LHCN-M2 (cell line): ENCODE data around the gene BCL11B. TPM values are rescaled to one million over a fixed set of nuclear protein-coding genes. Genes with fewer than 3 reads are reported as not detected.
A peak's percentile ranks its signal among the peaks of the same experiment; 100 is the strongest.

Experiments used
- DNase-seq: peaks from one replicate; pipeline ENCODE4 v3.0.0-alpha.2; 2012; ENCODE audit warnings: low read depth
- total RNA-seq: library from RNA; depleted of rRNA; stranded (reverse); fragments of >200 nt; gene quantifications from 2 replicates; pipeline ENCODE4 v1.2.3, GENCODE V29; 2014

Gene BCL11B
- total RNA-seq, 1 experiment from 2014 or later: not detected

GRCh38 chr14:99268810-99269707, 2.9 kb downstream of the BCL11B start:
- no peak for DNase-seq

GRCh38 chr14:99267837-99268781, 3.9 kb downstream of the BCL11B start:
- DNase-seq: no peak

GRCh38 chr14:99267381-99267780, 4.6 kb downstream of the BCL11B start:
- DNase-seq: no peak

GRCh38 chr14:99266181-99267178, 5.5 kb downstream of the BCL11B start:
- DNase-seq: peak; percentile 48

- no peak for DNase-seq
These were observed 6.4 kb downstream of the BCL11B start for GRCh38 chr14:99265571-99265970.

- no peak for DNase-seq
These were observed 7.1 kb downstream of the BCL11B start for GRCh38 chr14:99264691-99265450.

- DNase-seq: no peak
These were observed 8.2 kb downstream of the BCL11B start for GRCh38 chr14:99263564-99264330.

GRCh38 chr14:99262977-99263448, 9.0 kb downstream of the BCL11B start:
- DNase-seq: no peak

- DNase-seq: no peak
These were observed 9.8 kb downstream of the BCL11B start for GRCh38 chr14:99261912-99262787.

GRCh38 chr14:99260587-99261551, 11.1 kb downstream of the BCL11B start:
- DNase-seq: no peak

GRCh38 chr14:99260116-99260515, 11.9 kb downstream of the BCL11B start:
- no peak for DNase-seq

- no peak for DNase-seq
These were observed 12.9 kb downstream of the BCL11B start for GRCh38 chr14:99258876-99259726.

- no peak for DNase-seq
These were observed 13.6 kb downstream of the BCL11B start for GRCh38 chr14:99258341-99258861.

GRCh38 chr14:99257673-99258221, 14.2 kb downstream of the BCL11B start:
- no peak for DNase-seq

GRCh38 chr14:99257122-99257672, 14.8 kb downstream of the BCL11B start:
- DNase-seq: no peak
